ENCODE measurements around the gene SHROOM3.

The SHROOM3 gene

DNA sequence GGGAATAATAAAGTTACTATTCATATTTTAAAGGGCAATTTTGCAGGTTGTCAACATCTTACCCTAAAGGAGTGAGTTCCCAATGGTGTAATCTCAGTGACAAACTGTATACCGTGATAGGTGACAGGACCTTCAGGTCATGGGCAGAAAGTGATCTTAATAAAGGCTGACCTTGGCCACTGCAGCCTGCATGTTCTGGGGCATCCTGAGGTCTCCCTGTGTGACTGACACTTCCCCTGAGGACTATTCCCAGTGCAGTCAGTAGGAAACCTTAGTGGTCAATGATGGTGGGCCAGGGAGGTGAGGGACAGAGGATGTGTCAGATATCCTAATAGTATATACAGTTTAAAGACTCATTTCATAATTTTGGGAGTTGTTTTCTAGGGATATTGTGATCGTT is 137.2 kb downstream of the SHROOM3 start:
- no peak for DNase-seq

DNA sequence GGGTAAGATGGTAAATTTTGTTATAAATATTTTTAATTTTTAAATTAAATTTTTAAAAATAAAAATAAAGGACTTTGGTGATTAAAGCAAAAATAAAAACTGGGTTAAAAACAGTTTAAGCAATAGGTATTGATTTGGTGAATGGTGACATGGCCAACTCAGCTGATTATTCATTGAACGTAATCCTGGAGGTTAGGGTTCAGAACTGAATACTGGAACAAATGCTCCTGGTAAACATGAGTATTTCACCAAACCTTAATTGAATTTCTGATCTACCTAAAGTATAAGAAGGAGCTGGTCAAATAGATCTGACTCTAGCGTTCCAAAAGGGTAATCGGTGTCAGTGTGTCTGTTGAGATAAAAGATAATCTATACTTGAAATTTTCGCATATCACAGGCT is 141.8 kb downstream of the SHROOM3 start:
- DNase-seq, result no peak

- no peak for DNase-seq
Measured at GRCh38 chr4:76578002-76578560, 143.1 kb downstream of the SHROOM3 start.

GRCh38 chr4:76579596-76580375 is 144.8 kb downstream of the SHROOM3 start:
- DNase-seq, result no peak

GRCh38 chr4:76581077-76581962 is 146.3 kb downstream of the SHROOM3 start:
- DNase-seq, result no peak

GRCh38 chr4:76582074-76582816 is 147.2 kb downstream of the SHROOM3 start:
- DNase-seq, result no peak

GRCh38 chr4:76582817-76583087 is 147.7 kb downstream of the SHROOM3 start:
- DNase-seq, result no peak

DNA sequence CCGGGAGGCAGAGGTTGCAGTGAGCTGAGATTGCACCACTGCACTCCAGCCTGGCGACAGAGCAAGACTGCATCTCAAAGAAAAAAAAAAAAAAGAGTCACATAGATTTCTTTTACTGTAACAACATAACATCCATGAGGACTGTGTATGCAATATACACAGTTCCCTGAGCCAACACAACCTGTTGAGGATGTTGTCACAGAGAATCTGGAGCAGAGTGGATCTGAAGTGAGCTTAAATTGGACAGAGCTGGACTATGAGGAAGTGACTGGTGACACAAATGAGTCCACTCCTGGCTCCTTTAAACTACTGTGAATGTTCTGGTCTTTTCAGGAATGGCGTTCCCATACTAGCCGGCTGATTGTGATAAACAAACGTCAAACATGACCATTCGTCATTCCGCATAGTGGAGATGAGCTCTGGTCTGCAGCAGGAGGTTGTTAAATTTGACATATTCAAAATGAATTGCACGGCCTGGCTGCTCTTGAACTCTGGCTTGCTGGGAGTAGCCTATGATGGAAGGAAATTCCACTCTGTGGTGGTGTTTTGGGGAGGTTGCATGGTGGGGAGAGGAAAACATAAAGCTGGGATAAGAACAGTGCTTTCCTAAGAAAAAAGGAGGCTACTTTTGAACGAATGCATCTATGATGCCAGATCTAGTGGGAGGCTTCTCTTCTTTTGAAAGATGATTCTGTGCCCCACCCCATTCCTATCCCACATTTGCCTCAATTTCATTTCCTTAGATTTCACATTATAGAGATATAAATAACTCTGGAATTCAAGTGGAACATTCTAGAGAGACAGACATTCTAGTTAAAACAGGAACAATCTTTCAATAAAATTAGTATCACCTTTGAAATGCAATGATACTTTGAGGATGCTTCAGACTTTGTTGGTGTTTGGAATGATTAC is 149.5 kb downstream of the SHROOM3 start:
- no peak for DNase-seq

DNA sequence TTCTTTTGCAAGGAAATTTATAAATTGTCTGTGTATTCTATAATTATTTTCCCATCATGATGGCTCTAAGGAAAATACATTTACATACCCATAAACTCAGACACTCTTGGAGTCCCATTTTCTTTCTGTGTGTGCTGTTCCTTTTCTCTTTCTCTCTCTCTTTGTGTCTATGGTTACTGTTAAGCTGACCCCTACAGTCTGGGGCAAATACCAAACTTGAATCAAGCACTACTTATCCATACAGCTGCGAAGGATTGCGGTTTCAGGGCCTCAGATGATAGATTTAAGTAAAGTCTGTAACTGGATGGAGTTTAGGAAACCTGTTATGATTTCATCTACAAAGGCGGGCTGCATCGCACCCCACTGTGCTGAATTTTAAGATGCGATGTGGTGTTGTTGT is 150.2 kb downstream of the SHROOM3 start:
- DNase-seq, result no peak

GRCh38 chr4:76585897-76586360 is 150.9 kb downstream of the SHROOM3 start:
- DNase-seq, result no peak

DNA sequence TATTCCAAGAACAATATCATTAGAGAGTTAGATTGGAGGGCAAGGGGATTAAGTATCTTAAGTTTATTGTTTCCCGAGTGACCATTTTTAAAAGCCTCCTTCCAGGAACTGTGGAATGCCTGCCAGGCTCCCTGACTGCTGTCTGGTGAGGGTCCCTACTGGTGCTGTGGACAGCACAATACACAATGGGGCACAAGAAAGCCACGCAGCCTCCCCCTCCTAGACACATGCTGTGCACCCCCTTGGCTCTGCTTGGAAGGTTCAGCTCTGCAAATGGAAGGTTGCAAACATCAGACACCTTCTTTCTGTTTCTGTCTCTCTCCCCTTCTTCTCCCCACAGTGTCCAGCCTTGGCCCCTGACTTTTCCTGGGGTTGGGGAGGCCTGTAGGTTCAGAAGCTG is 153.2 kb downstream of the SHROOM3 start:
- no peak for DNase-seq

- no peak for DNase-seq
Measured at GRCh38 chr4:76589402-76589801, 154.4 kb downstream of the SHROOM3 start.

DNA sequence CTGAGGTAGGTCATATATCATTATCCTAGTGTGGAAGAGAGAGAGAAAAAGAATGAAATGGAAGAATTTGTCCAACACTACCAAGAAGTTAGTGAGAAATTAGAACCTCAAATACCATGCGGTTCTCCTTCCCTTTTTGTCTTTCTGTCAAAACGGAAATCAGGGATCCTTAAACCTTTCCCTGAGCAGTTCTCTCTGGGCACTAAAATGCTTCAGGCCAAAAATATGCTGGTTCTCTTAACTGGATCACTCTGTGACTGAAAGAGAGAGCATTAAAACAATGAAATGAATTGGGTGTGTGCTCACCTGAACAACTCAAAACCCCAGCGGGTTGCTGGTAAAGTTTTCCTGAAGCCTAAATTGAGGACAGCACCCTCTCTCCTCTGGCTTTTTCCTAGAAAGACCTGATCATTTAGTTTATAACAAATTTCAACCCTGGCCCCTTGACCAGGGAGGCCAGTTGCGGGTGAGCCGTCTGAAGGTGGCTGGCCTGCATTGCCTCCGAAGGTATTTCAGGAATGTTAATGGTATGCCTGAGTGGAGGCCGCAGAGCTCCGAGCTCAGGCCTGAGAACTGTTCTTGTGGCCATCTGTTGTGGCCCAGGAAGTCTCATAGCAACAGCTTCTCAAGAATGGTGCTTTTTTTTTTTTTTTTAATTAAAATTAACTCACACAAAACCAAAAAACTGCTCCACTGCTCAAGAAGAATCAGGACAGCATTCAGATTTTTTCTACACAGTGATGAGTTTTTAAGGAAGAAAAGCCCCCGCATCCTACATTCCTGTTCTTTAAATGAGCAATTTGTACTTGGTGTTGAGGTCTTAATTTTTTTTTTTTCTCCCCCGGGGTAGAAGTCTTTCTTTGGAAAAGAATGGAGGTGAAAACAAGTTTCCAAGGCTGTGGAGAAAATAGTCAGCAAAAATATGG is 155.1 kb downstream of the SHROOM3 start:
- DNase-seq, result peak in 1 of 2 experiments; percentile 30

- DNase-seq, result no peak
Measured at GRCh38 chr4:76590798-76591281, 155.8 kb downstream of the SHROOM3 start.

GRCh38 chr4:76591992-76592391 is 157.0 kb downstream of the SHROOM3 start:
- no peak for DNase-seq

- DNase-seq, result no peak
Measured at GRCh38 chr4:76592460-76592859, 157.4 kb downstream of the SHROOM3 start.

DNA sequence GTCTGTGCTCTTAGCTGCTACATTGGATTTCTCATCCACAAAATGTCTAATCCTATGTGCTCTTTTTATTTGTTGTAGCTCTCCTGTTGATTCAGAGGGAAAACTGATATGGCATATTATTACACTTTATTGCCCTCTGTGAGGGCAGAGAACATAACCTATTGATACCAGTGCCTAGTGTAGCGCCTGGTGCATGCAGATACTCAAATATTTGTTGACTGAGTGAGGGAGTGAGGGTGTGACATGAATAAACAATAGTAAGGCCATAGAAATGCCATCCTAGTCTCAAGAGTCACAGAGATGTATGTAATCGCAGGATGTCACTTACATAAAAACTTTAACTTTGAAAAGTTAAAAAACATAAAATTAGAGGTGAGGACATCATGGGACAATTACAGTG is 159.1 kb downstream of the SHROOM3 start:
- DNase-seq, result no peak

GRCh38 chr4:76595435-76595834 is 160.4 kb downstream of the SHROOM3 start:
- no peak for DNase-seq

- no peak for DNase-seq
Measured at GRCh38 chr4:76596713-76597112, 161.7 kb downstream of the SHROOM3 start.

- no peak for DNase-seq
Measured at GRCh38 chr4:76597423-76597979, 162.5 kb downstream of the SHROOM3 start.

Measured in NCI-H446 (cell line).